Vagina (tissue), 2 donors: ENCODE data around the gene TP73. TPM values are rescaled to one million over a fixed set of nuclear protein-coding genes. Genes with fewer than 3 reads are reported as not detected.

ENCODE experiments used
- DNase-seq, 2 donors: peaks; one replicate each; pipeline ENCODE4 v3.0.0-alpha.2; 2017; ENCODE audit errors: extremely low spot score in 2 of 2
- H3K27ac ChIP-seq: fragments of 200-600 bp; sonication (generic); one replicate; pipeline ENCODE4 v1.5.1; 2019
- H3K27me3 ChIP-seq: fragments of 200-600 bp; sonication (generic); one replicate; pipeline ENCODE4 v1.5.1; 2019
- H3K36me3 ChIP-seq, 2 donors: fragments of 200-600 bp; sonication (generic); one replicate each; pipeline ENCODE4 v1.5.1; 2017 to 2019
- H3K4me1 ChIP-seq: fragments of 200-600 bp; sonication (generic); one replicate; pipeline ENCODE4 v1.5.1; 2019
- H3K4me3 ChIP-seq, 2 donors: fragments of 200-600 bp; sonication (generic); 1 replicate in 1 of 2; 2 replicates in 1 of 2; pipeline ENCODE4 v1.5.1; 2016 to 2019
- H3K9me3 ChIP-seq: fragments of 200-600 bp; sonication (generic); one replicate; pipeline ENCODE4 v1.5.1; 2019
- CTCF ChIP-seq, 3 experiments: fragments of 450-650 bp in 2 of 3; fragments of 200-600 bp in 1 of 3; sonication (generic) in 1 of 3; IDR thresholded peaks; one replicate each; pipeline ENCODE4 v1.5.1; 2017 to 2019; ENCODE audit warnings: antibody characterized with exemption in 3 of 3, mild to moderate bottlenecking in 2 of 3, moderate library complexity in 2 of 3
- POLR2A ChIP-seq, 2 donors: fragments of 450-650 bp; IDR thresholded peaks; one replicate each; pipeline ENCODE4 v1.6.1; 2017; ENCODE audit warnings: antibody characterized with exemption in 2 of 2, mild to moderate bottlenecking in 2 of 2, moderate library complexity in 2 of 2
- POLR2AphosphoS5 ChIP-seq, 2 donors: sonication (generic); formaldehyde crosslinking; IDR thresholded peaks; one replicate each; pipeline ENCODE4 v1.9.0; 2017; ENCODE audit warnings: antibody characterized with exemption in 2 of 2, mild to moderate bottlenecking in 2 of 2, low read depth in 1 of 2; ENCODE audit not compliant: insufficient read depth in 1 of 2
- intact Hi-C: fragments of 100-400 bp; cut with DNase I; formaldehyde crosslinking; loops from one replicate; pipeline ENCODE4 v1.15.1; 2023
- total RNA-seq: library from RNA; depleted of rRNA; stranded (reverse); fragments of >200 nt; gene quantifications from one replicate; pipeline ENCODE4 v1.2.3, GENCODE V29; 2016

TP73 gene
- total RNA-seq, 1 donor from 2014 or later = 8.1 TPM

DNA sequence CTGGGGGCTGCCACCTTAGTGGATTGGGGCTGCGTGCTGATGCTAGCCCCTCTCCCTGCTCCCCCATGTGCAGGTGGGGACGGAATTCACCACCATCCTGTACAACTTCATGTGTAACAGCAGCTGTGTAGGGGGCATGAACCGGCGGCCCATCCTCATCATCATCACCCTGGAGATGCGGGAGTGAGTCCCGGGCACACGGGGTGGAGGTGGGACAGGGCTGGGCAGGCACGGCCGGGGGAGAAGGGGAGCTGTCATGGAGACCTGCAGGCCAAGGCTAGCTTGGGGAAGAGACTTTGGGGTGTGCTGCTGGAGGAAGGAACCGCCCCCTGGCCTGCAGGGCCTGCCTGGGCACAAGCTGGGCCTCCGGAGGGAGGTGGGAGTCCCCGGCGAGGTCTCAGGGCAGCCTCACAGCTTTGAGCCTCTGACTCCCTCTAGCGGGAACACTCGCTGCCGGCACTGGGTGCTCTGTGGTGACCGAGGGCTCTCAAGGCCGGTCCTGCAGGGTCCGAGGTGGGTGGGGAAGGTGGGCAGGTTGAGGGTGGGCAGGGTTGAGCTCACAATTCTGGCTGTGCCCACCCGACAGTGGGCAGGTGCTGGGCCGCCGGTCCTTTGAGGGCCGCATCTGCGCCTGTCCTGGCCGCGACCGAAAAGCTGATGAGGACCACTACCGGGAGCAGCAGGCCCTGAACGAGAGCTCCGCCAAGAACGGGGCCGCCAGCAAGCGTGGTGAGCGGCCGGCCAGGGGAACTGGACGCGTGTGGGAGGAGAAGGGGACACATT is 74.9 kb downstream of the TP73 start:
- H3K4me1 ChIP-seq = no peaks in the 10 kb centered on the region
- no peaks in the 10 kb centered on the region for H3K9me3 ChIP-seq
- no peak overlapping the region for H3K27ac ChIP-seq
- no peak overlapping the region for H3K4me3 ChIP-seq
- no peaks in the 10 kb centered on the region for H3K36me3 ChIP-seq
- intact Hi-C loops = no loop called here
- no peaks in the 10 kb centered on the region for H3K27me3 ChIP-seq
- DNase-seq = no peak
- TF ChIP-seq CTCF (IDR thresholded peaks at IDR 0.05) = no peak
- no peak for TF ChIP-seq POLR2A (IDR thresholded peaks at IDR 0.05)
- TF ChIP-seq POLR2AphosphoS5 (IDR thresholded peaks at IDR 0.05; ENCODE audit: insufficient read depth in 1 of 2, low read depth in 1 of 2) = no peak

DNA sequence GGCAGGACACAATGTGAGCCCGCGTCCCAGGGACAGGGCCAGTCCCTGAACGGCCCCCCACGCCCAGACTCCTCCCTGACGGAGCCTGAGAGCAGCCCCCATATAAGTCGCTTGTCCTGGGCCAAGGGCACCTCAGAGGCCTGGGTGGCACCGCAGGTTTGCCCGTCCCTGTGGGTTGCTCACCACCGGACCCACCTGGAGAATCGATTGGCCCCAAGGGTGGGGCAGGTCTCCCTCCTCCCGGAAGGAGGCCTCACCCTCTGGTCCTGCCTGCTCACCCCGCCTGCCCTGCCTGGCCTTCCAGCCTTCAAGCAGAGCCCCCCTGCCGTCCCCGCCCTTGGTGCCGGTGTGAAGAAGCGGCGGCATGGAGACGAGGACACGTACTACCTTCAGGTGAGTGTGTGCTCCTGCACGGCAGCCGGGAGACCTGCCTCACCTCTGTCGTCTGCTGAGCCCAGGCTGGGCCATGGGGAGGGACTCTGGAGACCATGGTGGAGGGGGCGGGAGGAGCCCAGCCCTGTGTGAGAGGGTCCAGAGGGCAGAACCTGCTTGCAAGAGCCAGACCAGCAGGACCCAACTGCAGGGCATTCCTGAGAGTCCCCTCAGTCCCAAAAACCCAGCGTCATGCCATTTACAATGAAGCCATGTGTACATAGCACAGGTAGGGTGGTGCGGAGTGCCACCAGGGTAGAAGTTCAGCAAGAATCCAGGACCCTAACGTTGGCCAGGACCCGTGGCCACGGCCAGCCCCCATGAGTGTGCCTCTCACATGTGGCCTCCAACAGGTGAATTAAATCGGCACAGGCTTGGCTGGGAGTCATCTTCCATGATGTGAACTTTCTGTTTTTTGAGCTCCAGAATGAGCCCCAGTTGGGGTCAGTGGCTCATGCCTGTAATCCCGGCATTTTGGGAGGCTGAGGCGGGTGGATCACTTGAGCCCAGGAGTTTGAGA is 75.8 kb downstream of the TP73 start:
- H3K4me3 ChIP-seq = no peak overlapping the region
- H3K9me3 ChIP-seq = no peaks in the 10 kb centered on the region
- DNase-seq = no peak
- H3K36me3 ChIP-seq = no peaks in the 10 kb centered on the region
- no peaks in the 10 kb centered on the region for H3K27me3 ChIP-seq
- intact Hi-C loops = no loop called here
- H3K4me1 ChIP-seq = no peaks in the 10 kb centered on the region
- no peak overlapping the region for H3K27ac ChIP-seq
- TF ChIP-seq POLR2AphosphoS5 (IDR thresholded peaks at IDR 0.05; ENCODE audit: insufficient read depth in 1 of 2, low read depth in 1 of 2) = no peak
- no peak for TF ChIP-seq CTCF (IDR thresholded peaks at IDR 0.05)
- no peak for TF ChIP-seq POLR2A (IDR thresholded peaks at IDR 0.05)

GRCh38 chr1:3729594-3730542 is 77.6 kb downstream of the TP73 start:
- no peaks in the 10 kb centered on the region for H3K27me3 ChIP-seq
- intact Hi-C loops = no loop called here
- no peaks in the 10 kb centered on the region for H3K4me1 ChIP-seq
- no peaks in the 10 kb centered on the region for H3K36me3 ChIP-seq
- no peak for DNase-seq
- TF ChIP-seq POLR2A (IDR thresholded peaks at IDR 0.05) (no peak), CTCF (IDR thresholded peaks at IDR 0.05) (no peak), POLR2AphosphoS5 (IDR thresholded peaks at IDR 0.05; ENCODE audit: insufficient read depth in 1 of 2, low read depth in 1 of 2) (no peak)
- H3K9me3 ChIP-seq = no peaks in the 10 kb centered on the region
- no peak overlapping the region for H3K27ac ChIP-seq
- H3K4me3 ChIP-seq = no peak overlapping the region

DNA sequence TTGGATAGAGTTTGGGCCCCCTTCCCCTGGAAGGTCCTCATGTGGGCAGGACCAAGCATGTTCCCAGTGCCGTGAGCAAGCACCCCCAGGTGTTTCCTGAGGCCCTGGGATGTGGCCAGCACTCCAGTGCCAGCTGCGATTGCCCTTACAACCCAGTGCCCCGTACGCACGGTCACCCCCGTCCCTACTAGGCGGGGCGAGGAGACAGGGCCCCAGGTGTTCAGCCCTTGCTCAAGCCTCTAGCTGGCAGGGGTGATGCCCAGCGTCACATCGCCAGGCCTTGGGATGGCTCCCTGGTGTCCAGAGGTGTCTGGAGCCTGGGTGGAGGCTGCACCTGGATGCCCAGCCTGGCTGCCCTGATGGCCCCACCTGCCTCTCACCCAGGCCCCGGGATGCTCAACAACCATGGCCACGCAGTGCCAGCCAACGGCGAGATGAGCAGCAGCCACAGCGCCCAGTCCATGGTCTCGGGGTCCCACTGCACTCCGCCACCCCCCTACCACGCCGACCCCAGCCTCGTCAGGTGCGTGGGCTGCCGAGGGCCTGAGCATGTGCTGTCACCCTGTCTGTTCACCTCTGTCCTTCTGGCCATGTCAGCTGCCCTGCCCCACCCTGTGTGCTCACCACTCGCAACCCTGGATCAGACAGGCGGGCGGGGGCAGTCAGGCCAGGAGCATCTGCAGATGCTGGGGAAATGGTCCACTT is 78.4 kb downstream of the TP73 start:
- H3K4me1 ChIP-seq = no peaks in the 10 kb centered on the region
- H3K4me3 ChIP-seq = no peak overlapping the region
- no peak for DNase-seq
- no peaks in the 10 kb centered on the region for H3K27me3 ChIP-seq
- no peaks in the 10 kb centered on the region for H3K36me3 ChIP-seq
- H3K27ac ChIP-seq = no peak overlapping the region
- H3K9me3 ChIP-seq = no peaks in the 10 kb centered on the region
- TF ChIP-seq POLR2AphosphoS5 (IDR thresholded peaks at IDR 0.05; ENCODE audit: insufficient read depth in 1 of 2, low read depth in 1 of 2) (no peak), POLR2A (IDR thresholded peaks at IDR 0.05) (no peak), CTCF (IDR thresholded peaks at IDR 0.05) (no peak)
- intact Hi-C loops = no loop called here
